Dermis blood vessel endothelial cell (primary cell): Measurements from ENCODE around the gene TMEM258. TPM values are rescaled to one million over a fixed set of nuclear protein-coding genes. Genes with fewer than 3 reads are reported as not detected.

Experiments
- DNase-seq: peaks from one replicate; pipeline ENCODE4 v3.0.0; 2010
- total RNA-seq: library from RNA; depleted of rRNA; stranded (reverse); fragments of >200 nt; gene quantifications from 2 replicates; pipeline ENCODE4 v1.2.3, GENCODE V29; 2014

The TMEM258 gene
- total RNA-seq, 1 donor from 2014 or later: 41.0 TPM

- no peak for DNase-seq
Measured at GRCh38 chr11:61739966-61740365, 52.4 kb downstream of the TMEM258 start.

- no peak for DNase-seq
Measured at GRCh38 chr11:61739413-61739812, 53.0 kb downstream of the TMEM258 start.

Other genes with a start within 250 kb of the TMEM258 start
- gene SYT7, start 211.5 kb downstream of the TMEM258 start, total RNA-seq: 0.51 and 3.0 TPM in 2 replicates
- gene DAGLA, start 112.2 kb downstream of the TMEM258 start, total RNA-seq: 4.4 and 4.7 TPM in 2 replicates
- gene MYRF, start 40.0 kb downstream of the TMEM258 start, total RNA-seq: 0.17 and 0.28 TPM in 2 replicates
- gene FEN1, start 312 bp upstream of the TMEM258 start, total RNA-seq: 27.4 and 48.5 TPM in 2 replicates
- gene FADS1, start 24.4 kb upstream of the TMEM258 start, total RNA-seq: 34.9 and 73.6 TPM in 2 replicates
- gene FADS2, start 35.7 kb upstream of the TMEM258 start, total RNA-seq: 75.9 and 253 TPM in 2 replicates
- 128 and 242 TPM in 2 replicates for gene FADS3, start 98.9 kb upstream of the TMEM258 start, total RNA-seq
- 9.0 and 9.9 TPM in 2 replicates for gene RAB3IL1, start 125.0 kb upstream of the TMEM258 start, total RNA-seq
- gene BEST1, start 157.8 kb upstream of the TMEM258 start, total RNA-seq: 0.05 TPM in 1 of 2 replicates, not detected in the other
- gene FTH1, start 175.0 kb upstream of the TMEM258 start, total RNA-seq: 742 and 1,944 TPM in 2 replicates